Measurements from ENCODE around the gene RFK.

RFK gene

DNA sequence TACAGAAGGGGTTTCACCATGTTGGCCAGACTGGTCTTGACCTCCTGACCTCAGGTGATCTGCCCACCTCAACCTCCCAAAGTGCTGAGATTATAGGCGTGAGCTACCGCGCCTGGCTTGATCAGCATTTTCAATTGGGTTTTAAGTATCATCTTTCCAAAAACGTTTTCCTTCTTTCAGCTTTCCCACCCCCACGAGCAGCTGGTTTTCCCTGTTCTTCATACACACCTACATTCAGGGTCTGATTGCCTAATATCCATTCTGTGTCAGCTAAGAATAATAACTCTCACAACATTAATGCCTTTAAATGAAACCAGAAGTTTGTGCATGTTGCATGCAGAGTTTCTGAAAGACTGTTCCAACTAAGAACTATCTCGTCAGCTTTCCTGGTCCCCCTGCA is 38.3 kb downstream of the RFK start:
- no peak for DNase-seq (ENCODE audit: low spot score)
- no CpG with 5 or more reads among the region's 6 CpGs for WGBS, 2 donors (ENCODE audit: extremely low coverage in 2 of 2, insufficient read length in 2 of 2, insufficient replicate concordance in 1 of 2)
- Histone ChIP-seq H3K4ac (ENCODE audit: low read length) (no peak overlapping the region), H3K79me1 (ENCODE audit: low read depth, low read length) (no peaks in the 10 kb centered on the region), H4K8ac (ENCODE audit: low read depth, low read length) (no peak overlapping the region), H3K9ac (ENCODE audit: low read depth, low read length, poor library complexity) (no peak overlapping the region), H2BK15ac (ENCODE audit: low read length) (no peak overlapping the region), H2AK5ac (ENCODE audit: low read depth, low read length) (no peak overlapping the region), H3K4me2 (ENCODE audit: insufficient read depth, low read length, poor library complexity, severe bottlenecking) (no peak overlapping the region), H2BK120ac (ENCODE audit: low read depth, low read length) (no peak overlapping the region), H2BK5ac (ENCODE audit: low read length) (no peak overlapping the region), H2AFZ (ENCODE audit: low read length) (no peak overlapping the region), H3K9me3 (replicated peaks in 1 of 2; ENCODE audit: control insufficient read depth in 2 of 2, insufficient read depth in 1 of 2, low read depth in 1 of 2, low read length in 2 of 2) (no peaks in the 10 kb centered on the region), H3K14ac (ENCODE audit: low read length) (no peak overlapping the region), H2BK12ac (ENCODE audit: low read length) (no peak overlapping the region), H3K23ac (ENCODE audit: low read depth, low read length, poor library complexity) (no peak overlapping the region), H3K27ac (replicated peaks; ENCODE audit: low read length) (no peak overlapping the region), H3K18ac (ENCODE audit: low read length) (no peak overlapping the region), H3K27me3 (ENCODE audit: control insufficient read depth in 3 of 3, insufficient read depth in 3 of 3, low read depth in 1 of 3, low read length in 3 of 3) (peaks cover 0 to 4% (median 0%) of the 10 kb centered on the region in 3 experiments), H3K4me3 (ENCODE audit: low read length in 2 of 2) (no peak overlapping the region), H3K36me3 (replicated peaks in 1 of 2; ENCODE audit: control insufficient read depth in 2 of 2, insufficient read depth in 2 of 2, low read length in 2 of 2) (no peaks in the 10 kb centered on the region), H3K4me1 (ENCODE audit: control insufficient read depth in 2 of 2, insufficient read depth in 1 of 2, low read depth in 1 of 2, low read length in 2 of 2) (no peaks in the 10 kb centered on the region), H4K91ac (ENCODE audit: low read depth, low read length, poor library complexity) (no peak overlapping the region)

- Histone ChIP-seq H3K23ac (ENCODE audit: low read depth, low read length, poor library complexity) (no peak overlapping the region), H3K4ac (ENCODE audit: low read length) (no peak overlapping the region), H4K91ac (ENCODE audit: low read depth, low read length, poor library complexity) (no peak overlapping the region), H2BK5ac (ENCODE audit: low read length) (no peak overlapping the region), H2BK12ac (ENCODE audit: low read length) (no peak overlapping the region), H2BK120ac (ENCODE audit: low read depth, low read length) (no peak overlapping the region), H3K79me1 (ENCODE audit: low read depth, low read length) (no peaks in the 10 kb centered on the region), H3K14ac (ENCODE audit: low read length) (peak overlapping the region; percentile 91), H3K27me3 (ENCODE audit: control insufficient read depth in 3 of 3, insufficient read depth in 3 of 3, low read depth in 1 of 3, low read length in 3 of 3) (peaks cover 0 to 4% (median 0%) of the 10 kb centered on the region in 3 experiments), H2AFZ (ENCODE audit: low read length) (no peak overlapping the region), H3K9me3 (replicated peaks in 1 of 2; ENCODE audit: control insufficient read depth in 2 of 2, insufficient read depth in 1 of 2, low read depth in 1 of 2, low read length in 2 of 2) (no peaks in the 10 kb centered on the region), H3K4me3 (ENCODE audit: low read length in 2 of 2) (no peak overlapping the region), H3K27ac (replicated peaks; ENCODE audit: low read length) (no peak overlapping the region), H3K9ac (ENCODE audit: low read depth, low read length, poor library complexity) (no peak overlapping the region), H3K18ac (ENCODE audit: low read length) (peak overlapping the region; percentile 46), H2AK5ac (ENCODE audit: low read depth, low read length) (no peak overlapping the region), H3K4me1 (ENCODE audit: control insufficient read depth in 2 of 2, insufficient read depth in 1 of 2, low read depth in 1 of 2, low read length in 2 of 2) (no peaks in the 10 kb centered on the region), H3K4me2 (ENCODE audit: insufficient read depth, low read length, poor library complexity, severe bottlenecking) (no peak overlapping the region), H4K8ac (ENCODE audit: low read depth, low read length) (no peak overlapping the region), H2BK15ac (ENCODE audit: low read length) (no peak overlapping the region), H3K36me3 (replicated peaks in 1 of 2; ENCODE audit: control insufficient read depth in 2 of 2, insufficient read depth in 2 of 2, low read length in 2 of 2) (no peaks in the 10 kb centered on the region)
- DNase-seq (ENCODE audit: low spot score), result no peak
- no CpG with 5 or more reads among the region's 3 CpGs for WGBS, 2 donors (ENCODE audit: extremely low coverage in 2 of 2, insufficient read length in 2 of 2, insufficient replicate concordance in 1 of 2)
Observed at GRCh38 chr9:76354221-76354620, 40.0 kb downstream of the RFK start.

- Histone ChIP-seq H3K4ac (ENCODE audit: low read length) (no peak overlapping the region), H3K9ac (ENCODE audit: low read depth, low read length, poor library complexity) (no peak overlapping the region), H3K9me3 (replicated peaks in 1 of 2; ENCODE audit: control insufficient read depth in 2 of 2, insufficient read depth in 1 of 2, low read depth in 1 of 2, low read length in 2 of 2) (no peaks in the 10 kb centered on the region), H2BK12ac (ENCODE audit: low read length) (no peak overlapping the region), H3K14ac (ENCODE audit: low read length) (no peak overlapping the region), H3K79me1 (ENCODE audit: low read depth, low read length) (no peaks in the 10 kb centered on the region), H4K91ac (ENCODE audit: low read depth, low read length, poor library complexity) (no peak overlapping the region), H3K4me2 (ENCODE audit: insufficient read depth, low read length, poor library complexity, severe bottlenecking) (no peak overlapping the region), H3K27ac (replicated peaks; ENCODE audit: low read length) (no peak overlapping the region), H3K36me3 (replicated peaks in 1 of 2; ENCODE audit: control insufficient read depth in 2 of 2, insufficient read depth in 2 of 2, low read length in 2 of 2) (no peaks in the 10 kb centered on the region), H3K23ac (ENCODE audit: low read depth, low read length, poor library complexity) (no peak overlapping the region), H2BK120ac (ENCODE audit: low read depth, low read length) (no peak overlapping the region), H2BK5ac (ENCODE audit: low read length) (no peak overlapping the region), H3K18ac (ENCODE audit: low read length) (no peak overlapping the region), H3K4me3 (ENCODE audit: low read length in 2 of 2) (no peak overlapping the region), H3K4me1 (ENCODE audit: control insufficient read depth in 2 of 2, insufficient read depth in 1 of 2, low read depth in 1 of 2, low read length in 2 of 2) (no peaks in the 10 kb centered on the region), H4K8ac (ENCODE audit: low read depth, low read length) (no peak overlapping the region), H3K27me3 (ENCODE audit: control insufficient read depth in 3 of 3, insufficient read depth in 3 of 3, low read depth in 1 of 3, low read length in 3 of 3) (peaks cover 0 to 4% (median 0%) of the 10 kb centered on the region in 3 experiments), H2AK5ac (ENCODE audit: low read depth, low read length) (no peak overlapping the region), H2BK15ac (ENCODE audit: low read length) (no peak overlapping the region), H2AFZ (ENCODE audit: low read length) (no peak overlapping the region)
- DNase-seq (ENCODE audit: low spot score), result no peak
- WGBS, 2 donors (ENCODE audit: extremely low coverage in 2 of 2, insufficient read length in 2 of 2, insufficient replicate concordance in 1 of 2), result no CpG with 5 or more reads among the region's 5 CpGs
Observed at GRCh38 chr9:76353280-76353679, 40.9 kb downstream of the RFK start.

DNA sequence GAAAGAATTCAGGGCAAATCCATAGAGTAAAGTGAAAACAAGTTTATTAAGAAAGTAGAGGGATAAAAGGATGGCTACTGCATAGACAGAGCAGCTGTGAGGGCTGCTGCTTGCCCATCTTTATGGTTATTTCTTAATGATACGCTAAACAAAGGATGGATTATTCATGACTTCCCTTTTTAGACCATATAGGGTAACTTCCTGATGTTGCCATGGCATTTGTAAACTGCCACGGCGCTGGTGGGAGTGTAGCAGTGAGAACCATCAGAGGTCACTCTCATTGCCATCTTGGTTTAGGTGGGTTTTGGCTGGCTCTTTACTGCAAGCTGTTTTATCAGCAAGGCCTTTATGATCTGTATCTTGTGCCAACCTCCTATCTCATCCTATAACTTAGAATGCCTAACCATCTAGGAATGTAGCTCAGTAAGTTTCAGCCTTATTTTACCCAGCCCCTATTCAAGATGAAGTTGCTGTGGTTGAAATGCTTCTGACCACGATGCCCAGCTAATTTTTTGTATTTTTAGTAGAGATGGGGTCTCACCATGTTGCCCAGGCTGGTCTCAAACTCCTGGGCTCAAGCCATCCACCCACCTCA is 42.1 kb downstream of the RFK start:
- DNase-seq (ENCODE audit: low spot score), result no peak
- Histone ChIP-seq H2BK12ac (ENCODE audit: low read length) (no peak overlapping the region), H3K4me1 (ENCODE audit: control insufficient read depth in 2 of 2, insufficient read depth in 1 of 2, low read depth in 1 of 2, low read length in 2 of 2) (no peaks in the 10 kb centered on the region), H3K27me3 (ENCODE audit: control insufficient read depth in 3 of 3, insufficient read depth in 3 of 3, low read depth in 1 of 3, low read length in 3 of 3) (peaks cover 0 to 4% (median 0%) of the 10 kb centered on the region in 3 experiments), H4K91ac (ENCODE audit: low read depth, low read length, poor library complexity) (no peak overlapping the region), H3K18ac (ENCODE audit: low read length) (no peak overlapping the region), H3K4me2 (ENCODE audit: insufficient read depth, low read length, poor library complexity, severe bottlenecking) (no peak overlapping the region), H2BK5ac (ENCODE audit: low read length) (no peak overlapping the region), H3K9me3 (replicated peaks in 1 of 2; ENCODE audit: control insufficient read depth in 2 of 2, insufficient read depth in 1 of 2, low read depth in 1 of 2, low read length in 2 of 2) (no peaks in the 10 kb centered on the region), H3K4ac (ENCODE audit: low read length) (no peak overlapping the region), H3K36me3 (replicated peaks in 1 of 2; ENCODE audit: control insufficient read depth in 2 of 2, insufficient read depth in 2 of 2, low read length in 2 of 2) (no peaks in the 10 kb centered on the region), H2AK5ac (ENCODE audit: low read depth, low read length) (no peak overlapping the region), H2BK120ac (ENCODE audit: low read depth, low read length) (no peak overlapping the region), H2BK15ac (ENCODE audit: low read length) (no peak overlapping the region), H3K27ac (replicated peaks; ENCODE audit: low read length) (no peak overlapping the region), H3K4me3 (ENCODE audit: low read length in 2 of 2) (no peak overlapping the region), H3K79me1 (ENCODE audit: low read depth, low read length) (no peaks in the 10 kb centered on the region), H3K9ac (ENCODE audit: low read depth, low read length, poor library complexity) (no peak overlapping the region), H3K23ac (ENCODE audit: low read depth, low read length, poor library complexity) (no peak overlapping the region), H2AFZ (ENCODE audit: low read length) (no peak overlapping the region), H4K8ac (ENCODE audit: low read depth, low read length) (no peak overlapping the region), H3K14ac (ENCODE audit: low read length) (no peak overlapping the region)
- no CpG with 5 or more reads among the region's 4 CpGs for WGBS, 2 donors (ENCODE audit: extremely low coverage in 2 of 2, insufficient read length in 2 of 2, insufficient replicate concordance in 1 of 2)

Measured in neuronal stem cell (in vitro differentiated cells).